Frontal cortex (tissue), 4 donors: ENCODE results near the gene TFEC. TPM values are rescaled to one million over a fixed set of nuclear protein-coding genes. Genes with fewer than 3 reads are reported as not detected.

ENCODE experiments used
- DNase-seq, 2 donors: peaks; one replicate each; pipeline ENCODE4 v3.0.0; 2012; ENCODE audit warnings: low spot score in 2 of 2
- FAIRE-seq: peaks from 2 replicates; lab custom pipeline; 2012; peaks lifted over from hg19 to GRCh38; lab: Jason Lieb, UNC
- total RNA-seq: library from RNA; depleted of rRNA; stranded (reverse); fragments of >200 nt; gene quantifications from one replicate; pipeline ENCODE4 v1.2.3, GENCODE V29; 2014
- donor health status: control.
- donor health status: control.
- donor health status: control.

The TFEC gene
- total RNA-seq, 1 donor from 2014 or later: 0.82 TPM

- FAIRE-seq (no peak), DNase-seq (no peak)
Measured at GRCh38 chr7:115997221-115997620, 33.3 kb downstream of the TFEC start.

DNA sequence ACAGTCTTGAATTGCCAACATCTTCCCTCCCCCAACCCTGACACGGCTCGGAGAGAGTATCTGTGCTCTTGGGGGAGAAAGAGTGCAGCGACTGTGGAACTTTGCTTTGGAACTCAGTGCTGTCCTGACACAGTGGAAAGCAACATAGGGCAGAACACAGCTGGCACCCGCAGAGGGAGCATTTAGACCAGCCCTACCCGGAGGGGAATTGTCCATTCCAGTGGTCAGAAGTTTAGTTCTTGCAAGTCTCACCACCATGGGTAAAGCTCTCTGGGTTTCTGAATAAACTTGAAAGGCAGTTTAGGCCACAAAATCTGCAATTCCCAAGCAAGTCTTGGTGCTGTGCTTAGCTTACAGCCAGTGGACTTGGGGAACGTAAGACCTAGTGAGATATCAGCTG is 34.9 kb downstream of the TFEC start:
- DNase-seq (no peak), FAIRE-seq (no peak)

DNA sequence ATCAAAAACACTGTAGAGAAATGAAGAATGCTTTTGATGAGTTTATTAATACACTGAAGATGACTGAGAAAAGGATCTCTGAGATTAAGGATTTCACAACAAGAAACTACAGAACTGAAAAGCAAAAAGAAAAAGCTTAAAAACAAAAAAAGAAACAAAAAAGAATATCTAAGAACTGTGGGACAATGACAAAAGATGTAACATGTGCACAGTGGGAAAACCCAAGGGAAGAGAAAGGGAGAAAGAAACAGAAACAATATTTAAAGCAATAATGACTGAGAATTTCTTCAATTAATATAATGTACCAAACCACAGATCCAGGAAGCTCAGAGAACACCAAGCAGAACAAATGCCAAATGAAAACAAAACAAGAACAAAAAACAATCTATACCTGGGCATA is 42.2 kb downstream of the TFEC start:
- no peak for DNase-seq
- FAIRE-seq: no peak

DNA sequence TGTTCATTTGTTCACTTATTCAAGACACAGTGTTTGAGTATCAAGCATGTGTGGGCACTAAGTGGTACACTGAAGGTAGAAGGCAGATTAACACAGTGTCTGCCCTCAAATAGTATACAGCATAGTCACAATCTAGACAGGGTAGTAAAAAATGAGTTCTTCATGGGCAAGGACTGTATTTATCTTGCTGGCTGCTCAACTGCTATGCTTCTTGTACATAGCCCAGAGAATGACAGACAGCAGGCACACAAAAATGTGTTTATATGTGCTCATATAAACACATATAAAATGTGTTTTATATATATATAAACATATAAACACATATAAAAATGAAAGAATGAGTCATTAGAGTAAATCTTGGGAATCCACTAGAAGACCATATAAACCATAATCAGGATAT is 43.1 kb downstream of the TFEC start:
- DNase-seq (no peak), FAIRE-seq (no peak)

DNA sequence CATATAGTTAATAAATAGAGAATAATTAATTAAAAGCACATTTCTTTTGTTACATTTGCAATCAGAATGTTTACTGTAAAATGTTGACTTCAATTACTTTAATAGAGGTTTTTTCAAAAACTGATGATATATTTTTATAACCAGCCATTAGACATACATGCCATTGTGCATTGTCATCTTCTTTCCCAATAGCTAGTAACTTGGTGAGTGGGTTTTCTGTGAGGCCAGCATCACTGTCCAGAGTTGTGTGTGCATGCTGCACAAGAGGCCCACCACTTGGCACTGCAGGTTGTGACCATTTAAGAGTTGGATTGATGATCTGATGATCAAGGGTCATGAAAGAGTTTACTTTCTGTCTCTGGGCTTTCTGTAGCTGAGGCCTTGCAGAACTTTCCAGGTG is 46.5 kb downstream of the TFEC start:
- FAIRE-seq (no peak), DNase-seq (no peak)

DNA sequence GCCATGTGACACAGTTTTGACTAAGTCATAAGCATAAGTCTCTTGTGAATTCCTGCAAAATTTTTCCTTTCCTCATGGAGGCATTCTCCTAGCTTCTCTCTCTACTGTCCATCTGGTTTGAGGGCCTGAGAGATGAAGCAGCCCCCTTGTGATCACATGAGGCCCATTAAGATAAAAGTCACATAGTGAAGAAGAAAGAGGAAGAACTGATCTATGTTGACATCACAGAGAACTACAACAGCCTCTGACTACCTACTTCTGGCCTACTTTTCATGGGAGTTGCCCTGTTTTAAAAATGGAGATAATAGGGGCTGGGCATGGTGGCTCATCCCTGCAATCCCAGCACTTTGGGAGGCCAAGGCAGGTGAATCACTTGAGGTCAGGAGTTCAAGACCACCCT is 50.4 kb downstream of the TFEC start:
- no peak for FAIRE-seq
- no peak for DNase-seq

DNA sequence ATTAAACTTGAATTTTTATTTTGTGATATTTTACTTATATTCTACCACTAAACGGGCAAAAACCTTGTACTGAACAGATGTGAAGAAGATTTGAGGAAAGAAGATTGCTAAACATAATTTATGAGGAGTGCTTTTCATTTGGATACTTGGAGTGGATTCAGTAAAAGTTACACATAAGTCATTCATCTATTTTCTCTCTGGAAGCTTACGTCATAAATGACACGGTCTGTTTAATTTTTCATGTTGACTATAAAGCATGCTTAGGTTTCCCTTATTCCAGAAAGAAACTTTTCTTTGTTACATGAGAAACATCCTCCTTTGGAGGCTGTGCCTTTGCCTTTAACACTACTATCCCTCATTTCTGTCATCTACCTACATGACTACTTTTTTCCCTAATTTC is 53.9 kb downstream of the TFEC start:
- no peak for FAIRE-seq
- DNase-seq: no peak

DNA sequence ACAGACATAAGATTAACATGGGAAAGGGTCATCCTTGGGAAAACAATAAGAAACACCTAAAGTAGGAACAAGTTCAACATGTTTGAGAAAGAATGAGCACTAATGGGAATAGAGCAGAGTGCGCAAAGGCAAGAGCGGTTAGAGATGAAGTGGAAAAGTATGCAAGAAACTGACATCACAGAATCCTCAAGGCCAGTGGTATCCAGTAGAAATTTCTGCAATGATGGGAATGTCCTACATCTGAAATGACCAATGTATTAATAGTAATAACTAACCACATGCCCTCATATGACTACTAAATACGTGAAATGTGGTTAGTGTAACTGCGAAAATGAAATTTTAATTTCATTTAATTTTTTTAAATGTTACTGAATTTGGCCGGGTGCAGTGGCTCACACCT is 54.8 kb downstream of the TFEC start:
- no peak for DNase-seq
- FAIRE-seq: no peak

- no peak for FAIRE-seq
- DNase-seq: no peak
Measured at GRCh38 chr7:115973406-115973805, 57.2 kb downstream of the TFEC start.

DNA sequence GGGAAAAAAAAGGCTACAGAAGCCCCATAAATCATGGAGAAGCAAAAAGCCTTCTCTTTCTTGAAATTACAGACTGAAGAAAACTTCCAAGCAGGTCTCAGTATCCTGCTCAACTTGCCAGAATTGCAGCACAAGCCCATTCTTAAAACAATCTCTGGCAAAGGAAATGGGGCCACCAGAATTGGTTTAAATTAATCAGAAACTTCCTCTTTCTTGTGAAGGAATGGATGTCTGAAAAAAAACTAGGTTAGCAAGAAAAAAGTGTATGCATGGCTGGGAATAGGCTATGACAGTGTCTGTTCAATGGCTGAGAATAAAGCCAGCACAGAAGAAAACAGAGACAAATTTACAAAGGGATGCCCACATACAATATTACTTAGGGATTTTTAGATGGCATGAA is 59.1 kb downstream of the TFEC start:
- DNase-seq (no peak), FAIRE-seq (no peak)

- DNase-seq: no peak
- FAIRE-seq: no peak
Measured at GRCh38 chr7:115968596-115968995, 62.0 kb downstream of the TFEC start.

GRCh38 chr7:115968171-115968570 is 62.4 kb downstream of the TFEC start:
- DNase-seq: no peak
- FAIRE-seq: no peak

- no peak for FAIRE-seq
Measured at GRCh38 chr7:115965796-115966475, 64.6 kb downstream of the TFEC start.

DNA sequence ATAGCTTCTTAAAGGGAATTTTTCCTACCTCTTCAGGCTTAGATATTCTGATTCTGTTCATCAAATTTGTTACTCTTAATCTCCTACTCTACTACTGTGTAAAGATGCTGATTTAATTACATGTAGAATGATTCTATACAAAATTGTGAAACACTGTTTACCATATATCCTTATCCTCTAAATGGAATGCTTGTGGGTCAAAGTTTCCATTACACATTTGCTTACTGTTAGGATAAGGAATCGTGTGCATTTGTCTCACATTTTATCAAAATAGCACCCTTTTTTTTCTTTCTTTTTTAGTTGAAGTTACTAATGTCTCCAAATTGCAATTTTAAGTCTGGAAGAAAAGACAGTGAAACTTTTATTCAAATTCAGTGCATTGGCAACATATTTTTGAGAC is 65.3 kb downstream of the TFEC start:
- FAIRE-seq: no peak
- DNase-seq: no peak

More at GRCh38 chr7:115965796-115966475, 64.6 kb downstream of the TFEC start:
- no peak for DNase-seq

- no peak for DNase-seq
- FAIRE-seq: no peak
Measured at GRCh38 chr7:115964799-115965198, 65.8 kb downstream of the TFEC start.

DNA sequence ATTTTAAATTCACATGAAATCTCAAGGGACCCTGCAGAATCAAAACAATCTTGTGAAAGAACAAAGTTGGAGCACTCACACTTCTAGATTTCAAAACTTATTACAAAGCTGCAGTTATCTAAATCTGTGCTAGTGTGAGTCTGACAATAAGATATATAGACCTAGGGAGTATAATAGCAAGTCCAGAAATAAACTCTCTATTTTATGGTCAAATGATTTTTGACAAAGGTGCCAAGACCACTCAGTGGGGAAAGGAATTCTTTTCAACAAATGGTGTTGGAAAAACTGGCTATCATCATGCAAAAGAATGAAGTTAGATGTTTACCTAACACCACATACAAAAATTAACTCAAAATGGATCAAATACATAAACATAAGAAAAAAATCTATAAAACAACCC is 68.2 kb downstream of the TFEC start:
- DNase-seq (no peak), FAIRE-seq (no peak)

DNA sequence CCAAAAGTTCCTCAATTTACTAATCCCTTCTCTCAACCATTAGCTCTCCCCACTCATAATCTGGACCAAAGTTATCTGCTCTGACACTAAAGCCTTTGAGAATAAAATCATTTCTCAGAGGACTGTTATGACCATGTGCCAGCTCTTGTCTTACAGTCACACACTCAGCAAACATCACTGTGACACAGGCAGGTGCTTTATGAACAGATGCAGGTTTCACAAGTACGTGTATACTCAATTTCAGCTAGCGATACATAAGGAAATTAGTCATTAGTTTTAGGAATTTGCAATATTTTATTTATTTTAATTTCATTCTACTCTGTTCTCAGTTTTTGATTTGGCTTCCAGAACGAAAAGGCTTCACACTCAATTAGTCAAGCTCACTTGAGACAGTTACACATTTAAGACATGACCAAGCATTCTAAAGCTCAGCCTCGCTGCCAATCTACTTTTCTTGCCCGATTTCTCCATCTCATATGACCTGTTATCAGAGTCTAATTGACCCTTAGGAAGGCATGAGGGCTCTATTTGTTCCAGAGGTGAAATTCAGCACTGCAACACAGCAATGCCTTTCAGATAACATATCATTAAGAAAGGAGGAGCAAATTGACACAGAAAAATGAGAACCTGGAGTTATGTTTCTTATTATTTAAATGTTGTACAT is 76.8 kb downstream of the TFEC start:
- DNase-seq: no peak
- FAIRE-seq: no peak

GRCh38 chr7:115952832-115953231 is 77.7 kb downstream of the TFEC start:
- DNase-seq (no peak), FAIRE-seq (no peak)

- DNase-seq (no peak), FAIRE-seq (no peak)
Measured at GRCh38 chr7:115951547-115951946, 79.0 kb downstream of the TFEC start.

DNA sequence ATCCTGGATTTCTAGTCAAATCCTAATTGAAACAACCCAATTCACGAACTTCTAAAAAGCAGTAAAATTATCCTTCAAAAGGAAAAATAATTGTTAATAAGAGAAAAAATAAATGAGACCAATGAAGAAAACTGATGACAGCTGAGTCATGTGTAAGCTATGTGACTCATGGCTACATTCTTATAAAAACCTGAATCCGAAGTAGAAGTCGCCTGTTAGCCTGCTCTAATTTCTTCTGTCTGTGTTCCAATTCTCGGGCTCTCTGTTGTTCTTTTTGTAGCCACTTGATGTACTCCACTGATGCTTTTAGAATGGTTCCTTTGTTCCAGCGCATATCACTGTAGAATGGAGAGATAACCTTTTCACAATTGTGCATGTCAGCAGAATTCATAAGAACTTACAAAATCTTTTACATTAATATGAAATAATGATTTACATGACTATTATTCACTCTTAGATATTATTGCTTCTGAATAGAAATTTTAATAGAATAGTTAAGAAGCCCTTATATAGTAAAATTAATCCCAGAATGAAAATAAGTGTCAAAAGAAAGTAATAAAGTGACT is 88.8 kb downstream of the TFEC start:
- FAIRE-seq: no peak
- DNase-seq: no peak

DNA sequence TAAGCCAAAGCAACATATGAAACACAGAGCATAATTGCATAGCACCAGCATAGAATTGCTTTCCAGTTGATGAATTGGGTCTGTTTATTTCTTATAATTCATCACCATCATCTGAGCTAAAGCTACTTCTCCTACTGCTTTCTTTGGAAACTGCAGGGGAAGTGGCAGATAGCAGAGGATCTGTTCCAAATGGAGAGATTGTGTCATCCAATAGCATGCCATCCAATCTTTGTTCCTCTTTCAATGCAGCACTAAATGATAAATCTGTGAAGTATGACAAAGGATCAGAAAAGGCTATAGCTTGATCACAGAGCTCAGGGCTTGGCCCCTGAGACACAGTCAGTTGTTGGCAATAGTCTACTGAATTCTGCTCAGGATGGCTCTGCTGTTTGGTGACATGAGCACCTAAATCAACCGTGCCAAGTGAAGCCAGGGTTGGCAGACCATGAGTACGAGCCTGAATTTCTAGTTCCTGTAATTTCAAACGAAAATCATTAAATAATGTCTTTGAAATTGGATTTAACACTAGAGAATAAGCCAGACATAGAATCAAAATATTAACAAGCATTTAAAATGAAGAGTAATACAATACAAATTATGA is 90.0 kb downstream of the TFEC start:
- DNase-seq (no peak), FAIRE-seq (no peak)
